ENCODE data around the gene RBCK1.

- TF ChIP-seq, protein P1, sequence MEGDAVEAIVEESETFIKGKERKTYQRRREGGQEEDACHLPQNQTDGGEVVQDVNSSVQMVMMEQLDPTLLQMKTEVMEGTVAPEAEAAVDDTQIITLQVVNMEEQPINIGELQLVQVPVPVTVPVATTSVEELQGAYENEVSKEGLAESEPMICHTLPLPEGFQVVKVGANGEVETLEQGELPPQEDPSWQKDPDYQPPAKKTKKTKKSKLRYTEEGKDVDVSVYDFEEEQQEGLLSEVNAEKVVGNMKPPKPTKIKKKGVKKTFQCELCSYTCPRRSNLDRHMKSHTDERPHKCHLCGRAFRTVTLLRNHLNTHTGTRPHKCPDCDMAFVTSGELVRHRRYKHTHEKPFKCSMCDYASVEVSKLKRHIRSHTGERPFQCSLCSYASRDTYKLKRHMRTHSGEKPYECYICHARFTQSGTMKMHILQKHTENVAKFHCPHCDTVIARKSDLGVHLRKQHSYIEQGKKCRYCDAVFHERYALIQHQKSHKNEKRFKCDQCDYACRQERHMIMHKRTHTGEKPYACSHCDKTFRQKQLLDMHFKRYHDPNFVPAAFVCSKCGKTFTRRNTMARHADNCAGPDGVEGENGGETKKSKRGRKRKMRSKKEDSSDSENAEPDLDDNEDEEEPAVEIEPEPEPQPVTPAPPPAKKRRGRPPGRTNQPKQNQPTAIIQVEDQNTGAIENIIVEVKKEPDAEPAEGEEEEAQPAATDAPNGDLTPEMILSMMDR (conservative IDR thresholded peaks at IDR 0.05; ENCODE audit: low read depth, low read length): no peak
- TF ChIP-seq MAFK (IDR thresholded peaks at IDR 0.05; ENCODE audit: low read depth, low read length) (no peak), POLR2A (IDR thresholded peaks at IDR 0.05; ENCODE audit: low read depth, low read length) (no peak), ELK1 (IDR thresholded peaks at IDR 0.05; ENCODE audit: borderline replicate concordance, low read depth, low read length) (no peak), SMC3 (IDR thresholded peaks at IDR 0.05; ENCODE audit: low read depth, low read length) (no peak), CHD1 (IDR thresholded peaks at IDR 0.05; ENCODE audit: low read depth, low read length) (no peak)
These were observed 20.6 kb downstream of the RBCK1 start for GRCh38 chr20:428658-429200.

All from IMR-90 (cell line).